Activated naive CD8-positive, alpha-beta T cell treated with anti-CD3 and anti-CD28 coated beads, Interleukin-2, amount 50 U/mL, for 24 hours (primary cell): ENCODE data around the gene DYNLT1.
"Not testable (repeated sequence)": the region's sequence is repeated elsewhere in the genome, so short reads cannot be mapped to it uniquely, and the experiment has no call there.

Experiments used
- ATAC-seq: fragments of 150-1000 bp; cut with Tn5 transposase; one replicate; pipeline ENCODE4 v1.10.0; 2021
- DNase-seq: peaks from one replicate; pipeline ENCODE4 v3.0.0; 2021
- H3K27ac Mint-ChIP-seq: one replicate; pipeline ENCODE4 v1.8.0; 2021; ENCODE audit warnings: mild to moderate bottlenecking, mixed read lengths
- H3K27me3 Mint-ChIP-seq: one replicate; pipeline ENCODE4 v1.8.0; 2021; ENCODE audit warnings: mixed read lengths
- H3K36me3 Mint-ChIP-seq: one replicate; pipeline ENCODE4 v1.8.0; 2021; ENCODE audit warnings: low read depth, mixed read lengths
- H3K4me1 Mint-ChIP-seq: one replicate; pipeline ENCODE4 v1.8.0; 2021; ENCODE audit warnings: mixed read lengths
- H3K4me3 Mint-ChIP-seq: one replicate; pipeline ENCODE4 v1.8.0; 2021; ENCODE audit warnings: mild to moderate bottlenecking, moderate library complexity, mixed read lengths
- H3K9me3 Mint-ChIP-seq: one replicate; pipeline ENCODE4 v1.8.0; 2021; ENCODE audit warnings: mixed read lengths

The DYNLT1 gene

GRCh38 chr6:158654498-158654897 lies 10.0 kb upstream of the DYNLT1 start:
- peaks cover 84% of the 10 kb centered on the region for H3K36me3 Mint-ChIP-seq

DNA sequence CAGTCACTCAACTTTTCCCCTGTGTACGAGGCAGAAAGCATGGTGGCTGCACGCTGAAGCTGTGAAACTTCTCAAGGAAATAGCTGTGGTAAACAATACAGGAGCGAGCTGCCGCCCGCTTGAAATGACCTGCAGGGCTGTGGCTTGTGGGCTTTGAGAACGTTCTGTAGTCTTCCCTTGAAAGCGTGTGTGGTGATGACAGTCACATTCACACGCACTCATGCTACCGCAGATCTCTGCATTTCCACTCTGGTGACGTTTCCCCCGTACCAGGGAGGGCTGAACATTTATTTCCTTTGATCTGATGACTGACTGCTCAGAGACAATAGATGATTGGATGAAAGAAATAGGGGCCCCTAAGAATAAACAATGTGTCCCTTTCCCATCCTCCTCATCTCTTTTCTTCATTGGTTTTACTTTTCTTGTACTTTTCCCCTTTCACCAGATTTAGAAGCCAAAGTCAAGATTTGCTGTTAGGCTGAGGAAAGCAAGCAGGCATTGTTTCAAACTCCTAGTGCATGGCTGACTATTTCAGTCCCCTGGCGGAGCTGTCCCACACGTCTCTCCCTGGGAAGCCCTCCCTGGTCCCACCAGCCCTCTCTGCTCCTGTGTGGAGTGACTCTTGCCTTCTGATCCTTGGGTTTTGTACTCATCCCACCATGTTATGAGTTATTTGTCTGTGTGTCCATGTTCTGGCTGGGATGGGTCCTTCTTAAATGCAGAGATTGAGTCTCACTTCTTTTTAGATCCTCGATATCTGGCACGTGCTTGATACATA lies 9.2 kb upstream of the DYNLT1 start:
- Mint-ChIP-seq H3K27ac (peak overlapping the region; percentile 95), H3K4me1 (peaks cover 79% of the 10 kb centered on the region), H3K4me3 (peak overlapping the region; percentile 86), H3K36me3 (peaks cover 76% of the 10 kb centered on the region), H3K27me3 (peaks cover 6% of the 10 kb centered on the region), H3K9me3 (no peaks in the 10 kb centered on the region)
- DNase-seq (peak; percentile 82), ATAC-seq (peak; percentile 64)

More at GRCh38 chr6:158654498-158654897, 10.0 kb upstream of the DYNLT1 start:
- H3K9me3 Mint-ChIP-seq, result no peaks in the 10 kb centered on the region
- peaks cover 6% of the 10 kb centered on the region for H3K27me3 Mint-ChIP-seq
- DNase-seq (no peak), ATAC-seq (no peak)
- H3K27ac Mint-ChIP-seq, result peak overlapping the region; percentile 95
- H3K4me3 Mint-ChIP-seq, result peak overlapping the region; percentile 86
- H3K4me1 Mint-ChIP-seq, result peaks cover 79% of the 10 kb centered on the region

GRCh38 chr6:158651981-158652737 lies 7.6 kb upstream of the DYNLT1 start:
- not testable (repeated sequence) for DNase-seq, H3K9me3 Mint-ChIP-seq, H3K27me3 Mint-ChIP-seq, ATAC-seq
- peak overlapping the region; percentile 98 for H3K27ac Mint-ChIP-seq
- peaks cover 83% of the 10 kb centered on the region for H3K4me1 Mint-ChIP-seq
- H3K4me3 Mint-ChIP-seq, result peak overlapping the region; percentile 86
- H3K36me3 Mint-ChIP-seq, result peaks cover 70% of the 10 kb centered on the region

DNA sequence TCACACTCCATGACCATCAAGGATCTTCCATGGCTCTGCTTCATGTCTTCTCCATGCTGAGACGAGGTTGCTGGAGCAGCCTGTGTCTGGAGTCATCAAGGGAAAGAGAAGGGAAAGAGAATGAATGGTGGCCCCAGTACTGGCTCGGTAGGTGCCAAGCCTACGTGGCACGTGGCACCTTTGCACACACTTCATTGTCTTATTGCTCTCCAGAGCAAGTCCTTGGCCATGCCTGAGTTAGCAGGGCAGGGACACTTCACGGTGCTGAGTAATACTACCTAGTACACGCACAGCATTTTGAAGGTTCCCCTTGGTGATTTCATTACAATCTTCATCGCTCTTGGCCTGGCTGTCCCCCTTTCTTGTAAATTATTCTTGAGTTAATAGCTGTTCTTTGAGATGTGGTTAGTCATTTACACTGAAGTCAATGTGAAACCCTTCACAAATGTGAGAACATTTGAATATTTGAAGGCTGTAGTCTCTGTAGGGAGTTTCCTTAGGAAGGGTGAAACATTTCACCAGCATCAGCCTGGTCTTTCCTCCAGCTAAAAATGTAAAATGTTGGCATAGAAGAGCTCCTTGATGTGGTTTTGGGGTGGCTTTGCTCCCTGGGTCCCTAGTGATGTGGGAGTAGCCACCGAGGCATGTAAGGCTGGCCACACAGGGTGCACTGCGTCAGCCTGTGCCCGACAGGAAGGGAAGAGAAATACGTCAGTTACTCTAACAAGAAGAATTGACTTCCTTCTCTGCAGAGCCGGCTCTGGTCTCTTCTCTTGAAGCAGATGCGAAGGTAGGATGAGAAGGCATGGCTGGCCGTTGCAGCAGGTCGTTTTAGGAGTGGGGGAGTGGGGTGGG lies 5.0 kb upstream of the DYNLT1 start, which contains the start of gene SYTL3:
Gene SYTL3 (plus strand): TSS at position 766 of the 855 bp plus-strand sequence. CDS start 13,215 bp downstream, outside the sequence.
- Mint-ChIP-seq H3K36me3 (peaks cover 45% of the 10 kb centered on the region), H3K4me1 (peaks cover 84% of the 10 kb centered on the region), H3K9me3 (peaks cover 4% of the 10 kb centered on the region), H3K4me3 (peak within 1 kb of the TSS; percentile 86), H3K27ac (peak within 1 kb of the TSS; percentile 98), H3K27me3 (peaks cover 7% of the 10 kb centered on the region)
- DNase-seq (peak; percentile 81), ATAC-seq (peak; percentile 68)

GRCh38 chr6:158648682-158649131 lies 4.2 kb upstream of the DYNLT1 start:
- H3K4me1 Mint-ChIP-seq, result peaks cover 78% of the 10 kb centered on the region
- H3K36me3 Mint-ChIP-seq, result peaks cover 39% of the 10 kb centered on the region
- peak; percentile 21 for ATAC-seq
- peaks cover 8% of the 10 kb centered on the region for H3K27me3 Mint-ChIP-seq
- peaks cover 4% of the 10 kb centered on the region for H3K9me3 Mint-ChIP-seq
- peak overlapping the region; percentile 86 for H3K4me3 Mint-ChIP-seq
- H3K27ac Mint-ChIP-seq, result peak overlapping the region; percentile 98
- peak; percentile 34 for DNase-seq

GRCh38 chr6:158647501-158647900 lies 3.0 kb upstream of the DYNLT1 start:
- peaks cover 4% of the 10 kb centered on the region for H3K27me3 Mint-ChIP-seq
- peaks cover 36% of the 10 kb centered on the region for H3K36me3 Mint-ChIP-seq
- ATAC-seq (no peak), DNase-seq (no peak)
- H3K4me3 Mint-ChIP-seq, result no peak overlapping the region
- H3K4me1 Mint-ChIP-seq, result peaks cover 75% of the 10 kb centered on the region
- H3K27ac Mint-ChIP-seq, result peak overlapping the region; percentile 47
- peaks cover 4% of the 10 kb centered on the region for H3K9me3 Mint-ChIP-seq

DNA sequence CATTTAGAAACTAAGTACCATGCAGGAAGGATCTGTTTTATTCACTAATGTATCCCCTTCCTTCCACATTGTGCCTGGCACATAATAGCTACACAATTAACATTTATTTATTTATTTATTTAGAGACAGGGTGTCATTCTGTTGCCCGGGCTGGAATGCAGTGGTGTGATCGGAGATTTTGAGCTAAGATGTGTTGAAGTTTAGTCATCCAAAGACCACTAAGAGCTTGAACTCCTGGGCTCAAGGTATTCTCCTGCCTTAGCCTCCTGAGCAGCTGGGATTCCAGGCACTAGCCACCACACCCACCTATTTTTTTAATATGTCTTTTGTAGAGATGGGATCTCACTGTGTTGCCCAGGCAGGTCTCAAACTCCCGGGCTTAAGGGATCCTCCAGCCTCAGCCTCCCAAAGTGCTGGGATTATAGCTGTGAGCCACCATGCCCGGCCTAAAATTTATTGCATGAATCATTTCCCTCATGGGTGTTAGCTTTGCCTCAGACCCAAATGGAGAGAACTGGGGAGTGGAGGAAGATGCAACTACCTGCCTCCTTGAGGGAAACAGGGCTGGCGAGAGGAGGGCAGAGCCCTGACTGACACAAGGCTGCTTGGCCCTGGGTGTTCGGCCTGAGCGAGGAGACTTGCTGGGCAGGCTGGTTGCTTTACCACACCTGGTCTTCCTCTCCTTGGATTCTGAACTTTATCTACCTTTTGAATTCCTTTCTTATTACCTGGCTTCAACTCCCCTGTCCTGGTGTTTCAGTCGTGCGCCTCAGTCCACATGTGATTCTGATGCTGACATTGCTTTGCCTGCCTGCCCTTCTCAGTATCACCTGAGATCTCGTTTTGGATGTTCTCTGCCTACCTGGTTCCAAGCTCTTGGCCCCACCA lies 1.7 kb upstream of the DYNLT1 start:
- H3K27me3 Mint-ChIP-seq, result peaks cover 4% of the 10 kb centered on the region
- peak overlapping the region; percentile 83 for H3K27ac Mint-ChIP-seq
- DNase-seq (no peak), ATAC-seq (no peak)
- H3K4me3 Mint-ChIP-seq, result peak overlapping the region; percentile 99
- peaks cover 35% of the 10 kb centered on the region for H3K36me3 Mint-ChIP-seq
- peaks cover 4% of the 10 kb centered on the region for H3K9me3 Mint-ChIP-seq
- peaks cover 79% of the 10 kb centered on the region for H3K4me1 Mint-ChIP-seq

DNA sequence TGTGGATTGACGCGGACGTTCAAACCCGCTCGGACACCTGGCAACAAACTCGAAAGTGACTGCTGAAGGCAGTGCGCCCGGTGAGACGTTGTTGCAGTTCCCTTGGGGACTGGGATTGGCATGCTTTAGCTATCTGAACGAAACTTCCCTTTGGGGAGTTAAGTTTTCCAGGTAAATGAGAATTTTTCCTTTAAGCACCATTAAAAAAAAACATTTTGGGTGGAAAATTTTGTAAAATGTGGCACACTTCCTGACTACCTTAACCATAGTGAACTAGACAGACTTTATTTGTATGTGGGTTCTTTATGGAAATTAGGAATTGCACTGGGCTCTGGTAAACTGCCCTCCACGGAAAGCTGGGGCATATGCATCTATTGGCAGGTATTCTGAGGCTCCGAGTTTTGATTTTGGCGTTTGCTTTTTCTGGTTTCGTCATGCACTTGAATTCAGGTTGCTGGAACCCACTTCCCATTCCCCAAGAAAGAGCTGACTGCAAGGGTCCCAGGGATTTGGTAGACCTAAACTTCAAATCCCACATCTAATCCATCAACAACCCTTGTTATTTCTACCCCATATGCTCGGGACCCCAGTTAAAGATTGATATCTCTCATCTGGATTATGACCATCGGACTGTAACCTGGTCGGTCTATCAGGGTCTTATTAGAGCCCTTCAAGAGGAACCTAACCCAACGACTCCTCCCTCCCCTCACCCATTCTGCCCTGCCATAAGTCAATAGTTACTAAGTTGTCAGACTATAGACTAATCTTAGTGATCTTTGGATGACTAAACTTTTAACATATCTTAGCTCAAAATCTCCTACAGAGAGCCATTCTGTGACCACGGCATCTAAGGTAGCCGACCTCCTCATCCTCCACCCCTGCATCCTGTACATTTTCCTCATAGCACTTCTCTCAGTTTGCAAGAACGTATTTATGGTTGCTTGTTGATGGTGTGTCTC lies 800 bp upstream of the DYNLT1 start:
- ATAC-seq (peak; percentile 5), DNase-seq (peak; percentile 4)
- H3K9me3 Mint-ChIP-seq, result peaks cover 4% of the 10 kb centered on the region

DNA sequence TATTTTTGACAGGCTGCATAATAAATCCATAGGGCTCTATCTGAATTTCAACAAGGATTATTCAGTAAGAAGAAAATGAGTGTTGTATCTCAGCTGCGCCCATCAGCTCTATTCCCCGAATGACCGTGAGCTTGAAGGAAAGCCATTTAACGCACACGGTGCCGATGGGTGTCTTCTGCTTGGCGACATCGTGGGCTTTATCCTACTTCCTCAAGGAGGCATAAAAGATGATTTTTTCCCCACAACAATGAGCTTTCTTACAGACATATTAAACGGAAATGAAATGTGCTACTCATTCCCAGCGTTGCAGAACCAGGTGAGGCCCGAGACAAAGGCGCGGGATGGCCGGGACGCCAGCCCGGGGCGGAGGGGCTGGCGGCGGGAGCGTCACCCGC lies 710 bp downstream of the DYNLT1 start:
- DNase-seq (no peak), ATAC-seq (no peak)
- peaks cover 4% of the 10 kb centered on the region for H3K9me3 Mint-ChIP-seq
- H3K27ac Mint-ChIP-seq, result peak overlapping the region; percentile 98
- H3K36me3 Mint-ChIP-seq, result peaks cover 39% of the 10 kb centered on the region
- peak overlapping the region; percentile 99 for H3K4me3 Mint-ChIP-seq
- H3K27me3 Mint-ChIP-seq, result peaks cover 2% of the 10 kb centered on the region
- peaks cover 85% of the 10 kb centered on the region for H3K4me1 Mint-ChIP-seq

More for the DNA sequence above, 800 bp upstream of the DYNLT1 start:
- H3K36me3 Mint-ChIP-seq, result peaks cover 36% of the 10 kb centered on the region
- peaks cover 83% of the 10 kb centered on the region for H3K4me1 Mint-ChIP-seq
- H3K27ac Mint-ChIP-seq, result peak overlapping the region; percentile 83
- peak overlapping the region; percentile 99 for H3K4me3 Mint-ChIP-seq
- H3K27me3 Mint-ChIP-seq, result peaks cover 4% of the 10 kb centered on the region

GRCh38 chr6:158642097-158642601 lies 2.4 kb downstream of the DYNLT1 start:
- H3K9me3 Mint-ChIP-seq, result no peaks in the 10 kb centered on the region
- ATAC-seq, result no peak
- H3K36me3 Mint-ChIP-seq, result peaks cover 43% of the 10 kb centered on the region
- H3K27ac Mint-ChIP-seq, result peak overlapping the region; percentile 98
- H3K4me1 Mint-ChIP-seq, result peaks cover 79% of the 10 kb centered on the region
- no peak for DNase-seq
- H3K27me3 Mint-ChIP-seq, result peaks cover 2% of the 10 kb centered on the region
- H3K4me3 Mint-ChIP-seq, result peak overlapping the region; percentile 99

GRCh38 chr6:158640519-158640918 lies 4.0 kb downstream of the DYNLT1 start:
- no peak for ATAC-seq
- DNase-seq, result no peak
- H3K4me1 Mint-ChIP-seq, result peaks cover 76% of the 10 kb centered on the region
- peaks cover 58% of the 10 kb centered on the region for H3K36me3 Mint-ChIP-seq
- H3K4me3 Mint-ChIP-seq, result peak overlapping the region; percentile 51
- peak overlapping the region; percentile 71 for H3K27ac Mint-ChIP-seq
- peaks cover 2% of the 10 kb centered on the region for H3K27me3 Mint-ChIP-seq
- no peaks in the 10 kb centered on the region for H3K9me3 Mint-ChIP-seq

- Mint-ChIP-seq H3K4me3 (no peak overlapping the region), H3K9me3 (no peaks in the 10 kb centered on the region), H3K27me3 (no peaks in the 10 kb centered on the region), H3K36me3 (peaks cover 68% of the 10 kb centered on the region), H3K4me1 (peaks cover 75% of the 10 kb centered on the region), H3K27ac (peak overlapping the region; percentile 63)
- ATAC-seq (no peak), DNase-seq (no peak)
Observed at GRCh38 chr6:158639056-158639455, 5.5 kb downstream of the DYNLT1 start.
